GM12874 (cell line): Measurements from ENCODE around the gene VPS16.

Experiments used
- TF ChIP-seq, protein P1 (sequence below): IDR thresholded peaks from 2 replicates; pipeline ENCODE4 v1.5.1; 2011; ENCODE audit warnings: low read depth, mild to moderate bottlenecking, control low read depth, low read length, moderate library complexity; ENCODE audit not compliant: insufficient read depth

The VPS16 gene

DNA sequence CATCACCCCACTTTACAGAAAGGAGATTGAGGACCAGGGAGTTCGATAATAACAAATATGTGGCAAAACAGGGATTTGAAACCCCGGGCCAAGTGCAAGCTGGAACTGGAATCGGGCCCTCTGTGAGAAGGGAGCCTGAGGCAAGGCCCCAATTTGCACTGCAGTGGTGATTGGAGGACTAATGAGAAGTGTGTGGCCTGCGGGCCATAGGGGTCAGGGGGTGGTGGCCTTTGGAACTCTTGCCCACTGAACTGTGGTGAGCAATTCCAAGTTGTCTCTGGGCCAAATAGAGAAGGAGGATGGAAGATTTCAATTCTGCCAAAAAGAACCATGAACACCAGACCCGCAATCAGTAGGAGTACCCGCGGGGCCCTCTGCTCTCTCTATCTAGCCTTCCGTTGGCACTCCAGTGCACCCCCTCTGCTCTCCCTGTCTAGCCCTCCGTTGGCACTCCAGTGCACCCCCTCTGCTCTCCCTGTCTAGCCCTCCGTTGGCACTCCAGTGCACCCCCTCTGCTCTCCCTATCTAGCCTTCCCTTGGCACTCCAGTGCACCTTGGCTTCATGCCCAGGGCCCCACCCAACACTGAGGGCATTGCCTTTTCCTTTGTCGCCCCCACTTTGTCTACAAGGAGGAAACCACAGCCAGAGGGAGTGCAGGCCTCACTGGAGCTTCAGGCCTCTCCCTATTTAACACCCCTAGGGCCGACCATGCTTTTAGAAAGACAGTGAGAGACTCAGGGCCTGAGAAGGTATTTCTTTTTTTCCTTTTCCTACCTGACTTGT, 26.7 kb downstream of the VPS16 start:
- TF ChIP-seq, protein P1, sequence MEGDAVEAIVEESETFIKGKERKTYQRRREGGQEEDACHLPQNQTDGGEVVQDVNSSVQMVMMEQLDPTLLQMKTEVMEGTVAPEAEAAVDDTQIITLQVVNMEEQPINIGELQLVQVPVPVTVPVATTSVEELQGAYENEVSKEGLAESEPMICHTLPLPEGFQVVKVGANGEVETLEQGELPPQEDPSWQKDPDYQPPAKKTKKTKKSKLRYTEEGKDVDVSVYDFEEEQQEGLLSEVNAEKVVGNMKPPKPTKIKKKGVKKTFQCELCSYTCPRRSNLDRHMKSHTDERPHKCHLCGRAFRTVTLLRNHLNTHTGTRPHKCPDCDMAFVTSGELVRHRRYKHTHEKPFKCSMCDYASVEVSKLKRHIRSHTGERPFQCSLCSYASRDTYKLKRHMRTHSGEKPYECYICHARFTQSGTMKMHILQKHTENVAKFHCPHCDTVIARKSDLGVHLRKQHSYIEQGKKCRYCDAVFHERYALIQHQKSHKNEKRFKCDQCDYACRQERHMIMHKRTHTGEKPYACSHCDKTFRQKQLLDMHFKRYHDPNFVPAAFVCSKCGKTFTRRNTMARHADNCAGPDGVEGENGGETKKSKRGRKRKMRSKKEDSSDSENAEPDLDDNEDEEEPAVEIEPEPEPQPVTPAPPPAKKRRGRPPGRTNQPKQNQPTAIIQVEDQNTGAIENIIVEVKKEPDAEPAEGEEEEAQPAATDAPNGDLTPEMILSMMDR = no peak

DNA sequence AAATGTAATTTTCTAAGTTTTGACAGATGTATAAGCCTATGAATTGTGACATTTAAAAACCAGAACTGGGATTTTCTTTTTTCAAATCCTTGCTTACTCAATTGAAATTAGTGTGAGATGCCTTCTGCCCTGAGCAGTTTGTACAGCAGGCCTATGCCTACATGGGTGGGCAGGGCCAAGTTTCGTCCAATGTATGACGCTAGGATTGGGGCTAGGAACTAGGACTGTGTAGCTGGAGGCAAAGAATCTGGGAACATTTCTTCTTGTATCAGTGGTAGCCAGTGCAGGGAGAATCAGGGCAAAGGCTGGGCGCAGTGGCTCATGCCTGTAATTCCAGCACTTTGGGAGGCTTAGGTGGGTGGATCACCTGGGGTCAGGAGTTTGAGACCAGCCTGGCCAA, 28.8 kb downstream of the VPS16 start:
- TF ChIP-seq, protein P1 = no peak

DNA sequence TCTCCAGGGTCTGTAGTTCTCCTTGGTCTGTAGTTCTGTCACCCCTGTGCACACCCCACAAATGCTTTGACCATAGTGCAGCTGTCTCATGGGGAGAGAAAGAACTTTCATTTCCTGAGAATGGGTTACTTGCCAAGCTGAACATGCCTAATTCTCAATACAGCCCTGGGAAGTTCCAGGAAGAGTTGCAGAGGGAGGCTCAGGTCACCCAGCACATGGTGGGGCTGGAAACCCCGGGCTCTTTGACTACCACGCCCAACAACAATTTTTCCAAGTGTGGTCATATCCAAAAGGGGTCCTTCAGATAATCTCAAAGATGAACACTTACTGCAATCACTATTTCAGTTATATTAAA, 30.5 kb downstream of the VPS16 start:
- TF ChIP-seq, protein P1 = no peak

- TF ChIP-seq, protein P1 = no peak
Measured at GRCh38 chr20:2871661-2872458, 31.3 kb downstream of the VPS16 start.

DNA sequence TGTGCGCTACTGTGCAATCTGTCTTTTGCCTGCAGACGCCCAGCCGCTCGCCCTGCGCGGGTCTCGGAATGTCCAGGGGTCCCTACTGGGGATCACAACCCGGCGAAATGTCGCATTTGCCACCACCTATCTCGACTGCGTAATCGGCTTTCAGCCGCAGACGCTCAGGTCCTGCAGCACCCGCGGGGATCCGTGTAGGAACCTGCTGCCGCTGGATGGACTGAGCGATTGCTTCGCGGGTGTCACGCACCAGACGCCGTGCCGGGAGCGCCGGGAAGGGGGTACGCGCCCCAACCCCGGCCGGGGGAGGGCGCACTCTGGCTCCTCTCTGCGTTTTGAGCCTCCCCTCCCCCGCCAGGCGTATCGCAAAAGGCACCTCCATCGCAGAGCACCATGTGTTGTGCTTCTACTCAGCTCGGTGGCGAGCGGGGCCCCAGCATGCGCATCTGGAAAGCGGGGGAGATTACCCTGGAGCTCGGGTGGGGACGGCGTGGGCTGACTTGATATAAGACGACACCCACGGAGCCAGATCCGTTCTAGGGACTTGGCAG, 32.0 kb downstream of the VPS16 start:
- TF ChIP-seq, protein P1 = peak; percentile 73

- TF ChIP-seq, protein P1 = no peak
Measured at GRCh38 chr20:2873010-2873746, 32.6 kb downstream of the VPS16 start, which contains the start of gene PTPRA. TSS of gene PTPRA (plus strand) at chr20:2873481. CDS start at chr20:2964278, 90,797 bp downstream.

DNA sequence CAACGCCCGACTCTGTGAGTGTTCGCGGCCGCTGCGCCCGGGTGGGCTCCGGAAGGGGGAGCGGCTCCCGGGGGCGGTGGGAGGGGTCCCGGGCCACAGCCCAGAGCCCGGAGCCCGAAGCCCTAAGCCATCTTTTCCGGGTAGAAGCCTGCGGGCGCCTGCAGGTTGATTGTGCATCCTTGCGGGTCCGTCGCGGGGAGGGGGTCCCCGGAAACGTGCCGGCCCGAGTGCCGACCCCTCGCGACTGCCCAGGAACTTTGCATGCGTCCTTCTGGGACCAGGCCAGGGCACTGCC, 33.1 kb downstream of the VPS16 start:
- TF ChIP-seq, protein P1 = no peak
